ENCODE data around the gene UBE3C.

GRCh38 chr7:157136372-157136771 is 2.4 kb upstream of the UBE3C start:
- TF ChIP-seq CTCF (IDR thresholded peaks at IDR 0.05) (no peak), POLR2A (IDR thresholded peaks at IDR 0.05) (no peak)

Data from gastroesophageal sphincter (tissue), 3 donors.